ENCODE results near the gene MPP1.

The MPP1 gene

GRCh38 chrX:154834562-154834961 lies 29.3 kb upstream of the MPP1 start, which contains the start of gene SMIM9:
Gene SMIM9, minus strand, starts transcription at chrX:154834662. Its CDS starts 3,806 bp downstream, at chrX:154830856.
- TF ChIP-seq SIN3A (IDR thresholded peaks at IDR 0.05; ENCODE audit: borderline replicate concordance, insufficient read depth, low read length) (no peak), FOXP2 (optimal IDR thresholded peaks at IDR 0.05; ENCODE audit: borderline replicate concordance, extremely low read depth, extremely low read length, insufficient read depth) (no peak), TAF1 (IDR thresholded peaks at IDR 0.05; ENCODE audit: borderline replicate concordance, insufficient read depth, low read length) (no peak), POLR2AphosphoS5 (IDR thresholded peaks at IDR 0.05; ENCODE audit: low read depth, low read length) (no peak), REST (IDR thresholded peaks at IDR 0.05; ENCODE audit: insufficient read depth in 1 of 2, low read depth in 2 of 2, low read length in 2 of 2) (no peak)

GRCh38 chrX:154833746-154834274 lies 28.5 kb upstream of the MPP1 start:
- TF ChIP-seq REST (IDR thresholded peaks at IDR 0.05; ENCODE audit: insufficient read depth in 1 of 2, low read depth in 2 of 2, low read length in 2 of 2), result no peak
- no peak for TF ChIP-seq POLR2AphosphoS5 (IDR thresholded peaks at IDR 0.05; ENCODE audit: low read depth, low read length)
- no peak for TF ChIP-seq TAF1 (IDR thresholded peaks at IDR 0.05; ENCODE audit: borderline replicate concordance, insufficient read depth, low read length)
- TF ChIP-seq SIN3A (IDR thresholded peaks at IDR 0.05; ENCODE audit: borderline replicate concordance, insufficient read depth, low read length), result no peak
- TF ChIP-seq FOXP2 (optimal IDR thresholded peaks at IDR 0.05; ENCODE audit: borderline replicate concordance, extremely low read depth, extremely low read length, insufficient read depth), result no peak

- no peak for TF ChIP-seq SIN3A (IDR thresholded peaks at IDR 0.05; ENCODE audit: borderline replicate concordance, insufficient read depth, low read length)
- no peak for TF ChIP-seq FOXP2 (optimal IDR thresholded peaks at IDR 0.05; ENCODE audit: borderline replicate concordance, extremely low read depth, extremely low read length, insufficient read depth)
- TF ChIP-seq TAF1 (IDR thresholded peaks at IDR 0.05; ENCODE audit: borderline replicate concordance, insufficient read depth, low read length), result no peak
- TF ChIP-seq POLR2AphosphoS5 (IDR thresholded peaks at IDR 0.05; ENCODE audit: low read depth, low read length), result no peak
- no peak for TF ChIP-seq REST (IDR thresholded peaks at IDR 0.05; ENCODE audit: insufficient read depth in 1 of 2, low read depth in 2 of 2, low read length in 2 of 2)
These were observed 24.7 kb upstream of the MPP1 start for GRCh38 chrX:154829926-154830442.

- TF ChIP-seq TAF1 (IDR thresholded peaks at IDR 0.05; ENCODE audit: borderline replicate concordance, insufficient read depth, low read length) (no peak), SIN3A (IDR thresholded peaks at IDR 0.05; ENCODE audit: borderline replicate concordance, insufficient read depth, low read length) (no peak), FOXP2 (optimal IDR thresholded peaks at IDR 0.05; ENCODE audit: borderline replicate concordance, extremely low read depth, extremely low read length, insufficient read depth) (no peak), POLR2AphosphoS5 (IDR thresholded peaks at IDR 0.05; ENCODE audit: low read depth, low read length) (no peak), REST (IDR thresholded peaks at IDR 0.05; ENCODE audit: insufficient read depth in 1 of 2, low read depth in 2 of 2, low read length in 2 of 2) (no peak)
These were observed 23.8 kb upstream of the MPP1 start for GRCh38 chrX:154829134-154829533.

All from PFSK-1 (cell line).